CD4-positive, alpha-beta T cell (primary cell): Measurements from ENCODE around the gene PCK1. TPM values are rescaled to one million over a fixed set of nuclear protein-coding genes. Genes with fewer than 3 reads are reported as not detected.

Experiments used
- ATAC-seq: fragments of 200-7000 bp; cut with Tn5 transposase; one replicate; pipeline ENCODE4 v1.10.0; 2022; ENCODE audit warnings: mild to moderate bottlenecking; ENCODE audit not compliant: poor library complexity
- CTCF ChIA-PET: fragments of 350-600 bp; sonication (Branson Sonifier 250); formaldehyde crosslinking; loops from one replicate; lab custom pipeline; 2021; ENCODE audit warnings: antibody characterized with exemption, inconsistent platforms; lab: Charles Lee
- POLR2A ChIA-PET: fragments of 350-600 bp; sonication (Branson Sonifier 250); formaldehyde crosslinking; loops from one replicate; lab custom pipeline; 2021; ENCODE audit warnings: antibody characterized with exemption, inconsistent platforms; lab: Charles Lee
- DNase-seq, 14 experiments: peaks; one replicate each; pipeline ENCODE4 v3.0.0-alpha.2; 2013 to 2020; ENCODE audit warnings: mixed read lengths in 2 of 14
- H3K27ac ChIP-seq, 2 donors: one replicate each; pipeline versions ENCODE4 v1.5.1 to v1.7.0; 2013; ENCODE audit warnings: low read length in 2 of 2, low read depth in 1 of 2, mild to moderate bottlenecking in 1 of 2
- H3K27me3 ChIP-seq, 2 experiments: 1 replicate in 1 of 2; 2 replicates in 1 of 2; pipeline versions ENCODE4 v1.6.1 to v1.7.0; 2013; ENCODE audit warnings: low read length in 2 of 2, control low read depth in 1 of 2, mild to moderate bottlenecking in 1 of 2, moderate library complexity in 1 of 2; ENCODE audit not compliant: insufficient read depth in 2 of 2, control insufficient read depth in 1 of 2
- H3K36me3 ChIP-seq: one replicate; pipeline ENCODE4 v1.6.1; 2013; ENCODE audit warnings: low read length, control low read depth; ENCODE audit not compliant: insufficient read depth
- H3K4me1 ChIP-seq: one replicate; pipeline ENCODE4 v1.6.1; 2013; ENCODE audit warnings: low read length, control low read depth; ENCODE audit not compliant: insufficient read depth
- H3K4me3 ChIP-seq: one replicate; pipeline ENCODE4 v1.5.1; 2013; ENCODE audit warnings: mild to moderate bottlenecking, low read length, moderate library complexity
- H3K9me3 ChIP-seq, 2 experiments: 1 replicate in 1 of 2; 2 replicates in 1 of 2; pipeline versions ENCODE4 v1.6.1 to v1.7.0; 2013; ENCODE audit warnings: low read length in 2 of 2, mild to moderate bottlenecking in 2 of 2, control low read depth in 1 of 2, moderate library complexity in 1 of 2; ENCODE audit not compliant: control insufficient read depth in 1 of 2, insufficient read depth in 1 of 2
- H3K27ac Mint-ChIP-seq: one replicate; pipeline ENCODE4 v1.8.0; 2020; ENCODE audit warnings: mixed read lengths
- H3K27me3 Mint-ChIP-seq: one replicate; pipeline ENCODE4 v1.8.0; 2021; ENCODE audit warnings: mixed read lengths
- H3K36me3 Mint-ChIP-seq: one replicate; pipeline ENCODE4 v1.8.0; 2021; ENCODE audit warnings: low read depth, mixed read lengths
- H3K4me1 Mint-ChIP-seq: one replicate; pipeline ENCODE4 v1.8.0; 2021; ENCODE audit warnings: low read depth, mixed read lengths
- H3K4me3 Mint-ChIP-seq: one replicate; pipeline ENCODE4 v1.8.0; 2020; ENCODE audit warnings: mild to moderate bottlenecking, mixed read lengths
- H3K9me3 Mint-ChIP-seq: one replicate; pipeline ENCODE4 v1.8.0; 2020; ENCODE audit warnings: mixed read lengths
- intact Hi-C, 2 experiments: fragments of 100-400 bp; cut with DNase I in 1 of 2; cut with micrococcal nuclease in 1 of 2; formaldehyde crosslinking; loops; one replicate each; pipeline versions ENCODE4 v1.15.1 to v1.9.0; 2023 to 2025; cut with DNase I, micrococcal nuclease
- total RNA-seq, 174 experiments: library from RNA in 2 of 174; stranded (reverse) in 2 of 174; gene quantifications; one replicate each; pipeline ENCODE4 v1.2.3 and lab custom pipeline; 2021 to 2026
- TF ChIP-seq, protein P1 (sequence below): fragments of 200-600 bp; IDR thresholded peaks from one replicate; pipeline ENCODE4 v1.8.0; 2022; ENCODE audit warnings: antibody characterized with exemption, mild to moderate bottlenecking

Gene PCK1
- total RNA-seq, 2 experiments from 2014 or later, result not detected

DNA sequence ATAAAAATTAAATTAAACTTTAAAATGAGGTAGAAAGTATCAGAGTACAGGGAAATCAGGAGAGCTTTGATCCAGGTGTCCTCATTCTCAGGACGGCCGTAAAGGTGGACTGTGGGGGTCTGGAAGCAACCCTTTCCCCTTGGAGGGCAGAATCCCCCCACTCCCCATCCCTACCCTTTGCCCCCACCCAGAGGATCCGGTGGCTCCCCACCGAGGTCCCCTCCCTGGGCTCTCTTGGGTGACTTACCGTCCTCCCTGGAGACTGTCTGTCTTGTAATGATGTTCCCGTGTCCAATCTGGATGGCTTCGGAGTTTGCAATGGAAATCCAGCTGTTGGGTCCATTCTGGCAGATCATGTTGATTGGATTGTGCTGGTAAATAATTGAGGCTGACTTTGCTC lies 52.0 kb downstream of the PCK1 start:
- Mint-ChIP-seq H3K4me1 (peaks cover 16% of the 10 kb centered on the region), H3K36me3 (peaks cover 60% of the 10 kb centered on the region), H3K27ac (no peak overlapping the region), H3K4me3 (no peak overlapping the region), H3K9me3 (no peaks in the 10 kb centered on the region), H3K27me3 (no peaks in the 10 kb centered on the region)
- TF ChIP-seq, protein P1, sequence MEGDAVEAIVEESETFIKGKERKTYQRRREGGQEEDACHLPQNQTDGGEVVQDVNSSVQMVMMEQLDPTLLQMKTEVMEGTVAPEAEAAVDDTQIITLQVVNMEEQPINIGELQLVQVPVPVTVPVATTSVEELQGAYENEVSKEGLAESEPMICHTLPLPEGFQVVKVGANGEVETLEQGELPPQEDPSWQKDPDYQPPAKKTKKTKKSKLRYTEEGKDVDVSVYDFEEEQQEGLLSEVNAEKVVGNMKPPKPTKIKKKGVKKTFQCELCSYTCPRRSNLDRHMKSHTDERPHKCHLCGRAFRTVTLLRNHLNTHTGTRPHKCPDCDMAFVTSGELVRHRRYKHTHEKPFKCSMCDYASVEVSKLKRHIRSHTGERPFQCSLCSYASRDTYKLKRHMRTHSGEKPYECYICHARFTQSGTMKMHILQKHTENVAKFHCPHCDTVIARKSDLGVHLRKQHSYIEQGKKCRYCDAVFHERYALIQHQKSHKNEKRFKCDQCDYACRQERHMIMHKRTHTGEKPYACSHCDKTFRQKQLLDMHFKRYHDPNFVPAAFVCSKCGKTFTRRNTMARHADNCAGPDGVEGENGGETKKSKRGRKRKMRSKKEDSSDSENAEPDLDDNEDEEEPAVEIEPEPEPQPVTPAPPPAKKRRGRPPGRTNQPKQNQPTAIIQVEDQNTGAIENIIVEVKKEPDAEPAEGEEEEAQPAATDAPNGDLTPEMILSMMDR, result no peak
- peaks cover 28% of the 10 kb centered on the region for H3K4me1 ChIP-seq
- no peaks in the 10 kb centered on the region for H3K9me3 ChIP-seq
- no peak overlapping the region for H3K4me3 ChIP-seq
- POLR2A ChIA-PET, result no interaction called here
- intact Hi-C loops, result no loop called here
- peaks cover 73% of the 10 kb centered on the region for H3K36me3 ChIP-seq
- DNase-seq (no peak), ATAC-seq (no peak)
- CTCF ChIA-PET, result no interaction called here
- H3K27me3 ChIP-seq, result no peaks in the 10 kb centered on the region
- no peak overlapping the region for H3K27ac ChIP-seq

GRCh38 chr20:57613481-57613921 lies 52.6 kb downstream of the PCK1 start:
- Histone ChIP-seq H3K36me3 (peaks cover 70% of the 10 kb centered on the region), H3K9me3 (no peaks in the 10 kb centered on the region), H3K27me3 (no peaks in the 10 kb centered on the region), H3K4me1 (peaks cover 34% of the 10 kb centered on the region), H3K27ac (no peak overlapping the region), H3K4me3 (no peak overlapping the region)
- no peaks in the 10 kb centered on the region for H3K27me3 Mint-ChIP-seq
- intact Hi-C loops, result no loop called here
- no peak for DNase-seq
- H3K36me3 Mint-ChIP-seq, result peaks cover 55% of the 10 kb centered on the region
- ATAC-seq, result no peak
- ChIA-PET CTCF (no interaction called here), POLR2A (no interaction called here)
- no peak overlapping the region for H3K27ac Mint-ChIP-seq
- TF ChIP-seq, protein P1, result no peak
- peaks cover 22% of the 10 kb centered on the region for H3K4me1 Mint-ChIP-seq
- H3K9me3 Mint-ChIP-seq, result no peaks in the 10 kb centered on the region
- no peak overlapping the region for H3K4me3 Mint-ChIP-seq

- no peaks in the 10 kb centered on the region for H3K27me3 ChIP-seq
- Mint-ChIP-seq H3K27me3 (no peaks in the 10 kb centered on the region), H3K36me3 (peaks cover 48% of the 10 kb centered on the region), H3K9me3 (no peaks in the 10 kb centered on the region), H3K27ac (no peak overlapping the region), H3K4me1 (peaks cover 34% of the 10 kb centered on the region), H3K4me3 (no peak overlapping the region)
- no peak for ATAC-seq
- peaks cover 46% of the 10 kb centered on the region for H3K4me1 ChIP-seq
- TF ChIP-seq, protein P1, result no peak
- no peak overlapping the region for H3K27ac ChIP-seq
- H3K36me3 ChIP-seq, result peaks cover 58% of the 10 kb centered on the region
- no peaks in the 10 kb centered on the region for H3K9me3 ChIP-seq
- ChIA-PET POLR2A (interaction anchor here (1.6 kb wide), 1 partner anchor 15 kb away, joined by 10 read pairs; no protein-coding TSS in a partner anchor), CTCF (no interaction called here)
- no peak for DNase-seq
- intact Hi-C loops, result loop anchor here in 1 of 2 experiments (5.0 kb wide), 1 partner anchor 38 kb away; no protein-coding TSS in a partner anchor
- no peak overlapping the region for H3K4me3 ChIP-seq
Observed at GRCh38 chr20:57614490-57615444, 53.9 kb downstream of the PCK1 start.
